ENCODE results near the gene MAPK11. TPM values are rescaled to one million over a fixed set of nuclear protein-coding genes. Genes with fewer than 3 reads are reported as not detected.

MAPK11 gene
- total RNA-seq, 1 experiment from 2014 or later: 19.3 TPM

DNA sequence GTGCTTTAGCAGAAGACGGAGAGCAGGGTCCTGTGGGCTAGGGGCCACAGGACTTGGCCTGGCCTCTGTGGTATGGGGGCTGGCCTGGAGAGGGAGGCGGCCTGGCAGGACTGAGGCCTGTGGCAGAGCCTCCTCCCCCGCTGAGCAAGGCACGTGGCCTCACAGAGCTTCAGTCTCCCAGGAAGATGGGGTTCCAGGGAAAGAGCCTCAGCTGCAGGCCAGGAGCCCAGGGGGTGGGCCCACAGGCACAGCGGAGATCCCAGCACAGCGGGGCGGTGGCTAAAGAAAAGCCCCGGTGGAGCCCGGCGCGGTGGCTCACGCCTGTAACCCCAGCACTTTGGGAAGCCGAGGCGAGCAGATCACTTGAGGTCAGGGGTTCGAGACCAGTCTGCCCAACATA, 10.9 kb downstream of the MAPK11 start:
- Histone ChIP-seq H2AFZ (ENCODE audit: low read depth, low read length, poor library complexity, severe bottlenecking) (no peak overlapping the region), H3K9me2 (ENCODE audit: insufficient read depth) (no peaks in the 10 kb centered on the region), H4K20me1 (ENCODE audit: insufficient read depth) (no peaks in the 10 kb centered on the region), H3K4me1 (ENCODE audit: control insufficient read depth in 1 of 2, insufficient read depth in 2 of 2, low read length in 2 of 2) (peaks cover 19 to 32% of the 10 kb centered on the region in 2 experiments), H3K27ac (ENCODE audit: low read depth, low read length) (peak overlapping the region; percentile 10; the same call in 1 of the 2 replicates), H3K36me3 (ENCODE audit: control insufficient read depth in 1 of 2, insufficient read depth in 2 of 2, low read length in 2 of 2) (peaks cover 0 to 11% of the 10 kb centered on the region in 2 experiments; a peak in 2 of 4 replicates), H3K4me3 (replicated peaks in 1 of 2; ENCODE audit: low read depth in 1 of 2, low read length in 2 of 2) (no peak overlapping the region), H3K9ac (ENCODE audit: low read length) (no peak overlapping the region), H3K79me2 (ENCODE audit: insufficient read depth, low read length) (peaks cover 28% of the 10 kb centered on the region), H3K9me3 (ENCODE audit: control insufficient read depth in 1 of 2, insufficient read depth in 1 of 2, low read depth in 1 of 2, low read length in 2 of 2) (no peaks in the 10 kb centered on the region), H3K4me2 (ENCODE audit: low read length) (no peak overlapping the region), H3K27me3 (ENCODE audit: insufficient read depth, low read length) (no peaks in the 10 kb centered on the region)
- ATAC-seq (no peak), DNase-seq (ENCODE audit: low read depth, low spot score) (no peak)
- ChIA-PET CTCF (interaction anchor here (0.6 kb wide), 1 partner anchor 22 kb away, joined by 5 read pairs; no protein-coding TSS in a partner anchor), RAD21 (ENCODE audit: low non-redundant PET in 1 of 2, low total read pairs in 2 of 2, uncharacterized antibody in 2 of 2, unreplicated experiment in 2 of 2) (interaction anchor here in 1 of 2 experiments (1.2 kb wide), 1 partner anchor 8 kb away, joined by 3 read pairs; the partner anchor contains the start of gene HDAC10), POLR2A (interaction anchor here (0.8 kb wide), 1 partner anchor 101 kb away, joined by 4 read pairs; no protein-coding TSS in a partner anchor)
- TF ChIP-seq POLR2A (IDR thresholded peaks at IDR 0.05; ENCODE audit: borderline replicate concordance, extremely low read depth, insufficient read depth, insufficient read length) (no peak), RAD21 (IDR thresholded peaks at IDR 0.05; ENCODE audit: low read depth) (no peak), EGR1 (IDR thresholded peaks at IDR 0.05; ENCODE audit: low read depth) (no peak), CEBPB (IDR thresholded peaks at IDR 0.05; ENCODE audit: low read depth) (no peak), YY1 (IDR thresholded peaks at IDR 0.05; ENCODE audit: extremely low read depth, insufficient replicate concordance, low read depth, low read length) (no peak), EZH2phosphoT487 (IDR thresholded peaks at IDR 0.05; ENCODE audit: borderline replicate concordance) (no peak), ELF1 (IDR thresholded peaks at IDR 0.05; ENCODE audit: borderline replicate concordance, low read depth) (no peak), CBX3 (IDR thresholded peaks at IDR 0.05; ENCODE audit: low read depth) (no peak), ZNF274 (IDR thresholded peaks at IDR 0.05; ENCODE audit: low read depth, low read length) (no peak), POLR2AphosphoS5 (IDR thresholded peaks at IDR 0.05; ENCODE audit: low read depth, low read length) (no peak), TCF7L2 (IDR thresholded peaks at IDR 0.05; ENCODE audit: borderline replicate concordance, extremely low read depth, insufficient read depth, insufficient read length) (no peak), JUND (IDR thresholded peaks at IDR 0.05) (no peak), EZH2 (IDR thresholded peaks at IDR 0.05) (no peak), SP1 (IDR thresholded peaks at IDR 0.05; ENCODE audit: low read depth) (no peak)
- TF ChIP-seq, protein P1, sequence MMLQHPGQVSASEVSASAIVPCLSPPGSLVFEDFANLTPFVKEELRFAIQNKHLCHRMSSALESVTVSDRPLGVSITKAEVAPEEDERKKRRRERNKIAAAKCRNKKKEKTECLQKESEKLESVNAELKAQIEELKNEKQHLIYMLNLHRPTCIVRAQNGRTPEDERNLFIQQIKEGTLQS (IDR thresholded peaks at IDR 0.05): no peak
- BruUV-seq (replicated peaks): no TSS peak
- intact Hi-C loops (cut with micrococcal nuclease): no loop called here
